Measurements from ENCODE around the gene CAMK4. TPM values are rescaled to one million over a fixed set of nuclear protein-coding genes. Genes with fewer than 3 reads are reported as not detected.
"Not testable (repeated sequence)": the region's sequence is repeated elsewhere in the genome, so short reads cannot be mapped to it uniquely, and the experiment has no call there.

The CAMK4 gene
- total and polyA plus RNA-seq, 4 donors = 0.08 to 0.90 (median 0.62) TPM; not detected in 1

DNA sequence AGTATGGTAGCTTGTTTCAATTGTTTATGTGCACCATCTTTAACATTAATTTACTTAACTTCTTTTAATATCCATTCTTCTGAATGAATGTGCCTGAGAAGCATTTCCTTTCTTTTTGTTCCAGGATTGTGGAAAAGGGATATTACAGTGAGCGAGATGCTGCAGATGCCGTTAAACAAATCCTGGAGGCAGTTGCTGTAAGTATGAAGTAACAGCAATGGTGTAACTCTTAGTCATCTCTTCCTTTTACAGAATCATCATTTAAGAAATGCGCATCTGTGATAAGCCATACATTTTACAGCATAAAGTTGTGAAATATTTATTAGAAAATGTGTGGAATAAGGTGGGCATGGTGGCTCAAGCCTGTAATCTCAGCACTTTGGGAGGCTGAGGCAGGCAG, 170.4 kb downstream of the CAMK4 start:
- Histone ChIP-seq H3K4me3 (ENCODE audit: low read length in 2 of 2) (no peak overlapping the region), H3K4me1 (ENCODE audit: control insufficient read depth in 1 of 2, insufficient read depth in 2 of 2, low read length in 2 of 2) (no peaks in the 10 kb centered on the region), H3K36me3 (ENCODE audit: control insufficient read depth in 1 of 2, insufficient read depth in 2 of 2, low read length in 1 of 2) (no peaks in the 10 kb centered on the region), H3K27ac (ENCODE audit: low read depth in 1 of 2, low read length in 2 of 2) (no peak overlapping the region), H3K9me3 (ENCODE audit: control insufficient read depth, low read length) (no peaks in the 10 kb centered on the region), H3K27me3 (ENCODE audit: control insufficient read depth in 1 of 2, insufficient read depth in 2 of 2, low read length in 1 of 2) (peaks cover 0 to 1% of the 10 kb centered on the region in 2 donors)
- intact Hi-C loops (cut with DNase I) = no loop called here
- DNase-seq (no peak), ATAC-seq (ENCODE audit: low FRiP score) (no peak)
- 92 to 93% methylated on average over 3 of the region's 3 CpGs for WGBS, 2 donors

DNA sequence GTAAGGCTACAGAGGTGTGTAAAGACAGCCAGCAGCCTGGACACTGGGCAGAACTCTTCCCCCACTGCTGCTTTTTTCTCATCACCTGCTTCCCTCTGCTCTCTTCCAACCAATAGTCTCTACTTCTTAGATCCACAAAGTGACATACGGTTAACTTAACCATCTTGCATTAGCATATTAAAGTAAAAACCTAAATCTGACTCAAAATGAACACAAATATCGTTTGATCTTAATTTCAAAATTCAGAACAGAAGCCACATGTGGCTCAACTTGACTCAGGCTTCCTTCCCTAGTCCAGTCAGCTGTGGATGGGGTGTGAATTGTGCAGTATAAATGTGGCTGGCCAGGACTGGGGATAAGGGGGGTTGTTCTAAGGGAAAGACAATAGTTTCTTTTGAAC, 173.8 kb downstream of the CAMK4 start:
- Histone ChIP-seq H3K27ac (ENCODE audit: low read depth in 1 of 2, low read length in 2 of 2) (no peak overlapping the region), H3K36me3 (ENCODE audit: control insufficient read depth in 1 of 2, insufficient read depth in 2 of 2, low read length in 1 of 2) (no peaks in the 10 kb centered on the region), H3K4me3 (ENCODE audit: low read length in 2 of 2) (no peak overlapping the region), H3K27me3 (ENCODE audit: control insufficient read depth in 1 of 2, insufficient read depth in 2 of 2, low read length in 1 of 2) (no peaks in the 10 kb centered on the region), H3K9me3 (ENCODE audit: control insufficient read depth, low read length) (no peaks in the 10 kb centered on the region), H3K4me1 (ENCODE audit: control insufficient read depth in 1 of 2, insufficient read depth in 2 of 2, low read length in 2 of 2) (no peaks in the 10 kb centered on the region)
- no peak for ATAC-seq (ENCODE audit: low FRiP score)
- WGBS, 2 donors = 91 to 99% methylated on average over 2 of the region's 2 CpGs
- intact Hi-C loops (cut with DNase I) = no loop called here
- no peak for DNase-seq

DNA sequence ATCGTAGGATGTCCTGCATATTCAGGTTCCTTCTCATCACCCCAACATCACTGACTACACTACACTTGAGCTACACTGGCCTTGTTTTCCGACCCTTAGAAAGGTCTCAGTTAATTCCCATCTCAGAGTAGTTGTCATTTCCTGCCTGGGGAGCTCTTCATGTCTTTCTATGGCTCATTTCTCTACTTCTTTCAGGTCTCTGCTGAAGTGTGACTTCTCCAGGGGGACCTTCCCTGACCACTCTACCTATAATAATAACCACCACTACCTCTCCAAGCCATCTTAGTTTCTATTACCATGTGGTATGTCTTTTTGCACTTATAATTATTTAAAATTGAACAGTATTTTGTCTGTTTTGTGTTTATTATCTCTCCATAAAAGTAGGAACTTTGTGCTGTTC, 174.9 kb downstream of the CAMK4 start:
- Histone ChIP-seq H3K9me3 (ENCODE audit: control insufficient read depth, low read length) (no peaks in the 10 kb centered on the region), H3K4me1 (ENCODE audit: control insufficient read depth in 1 of 2, insufficient read depth in 2 of 2, low read length in 2 of 2) (no peaks in the 10 kb centered on the region), H3K36me3 (ENCODE audit: control insufficient read depth in 1 of 2, insufficient read depth in 2 of 2, low read length in 1 of 2) (no peaks in the 10 kb centered on the region), H3K27ac (ENCODE audit: low read depth in 1 of 2, low read length in 2 of 2) (no peak overlapping the region), H3K27me3 (ENCODE audit: control insufficient read depth in 1 of 2, insufficient read depth in 2 of 2, low read length in 1 of 2) (no peaks in the 10 kb centered on the region), H3K4me3 (ENCODE audit: low read length in 2 of 2) (no peak overlapping the region)
- intact Hi-C loops (cut with DNase I) = no loop called here
- 37 to 40% methylated on average over 2 of the region's 2 CpGs for WGBS, 2 donors
- no peak for ATAC-seq (ENCODE audit: low FRiP score)
- no peak for DNase-seq

DNA sequence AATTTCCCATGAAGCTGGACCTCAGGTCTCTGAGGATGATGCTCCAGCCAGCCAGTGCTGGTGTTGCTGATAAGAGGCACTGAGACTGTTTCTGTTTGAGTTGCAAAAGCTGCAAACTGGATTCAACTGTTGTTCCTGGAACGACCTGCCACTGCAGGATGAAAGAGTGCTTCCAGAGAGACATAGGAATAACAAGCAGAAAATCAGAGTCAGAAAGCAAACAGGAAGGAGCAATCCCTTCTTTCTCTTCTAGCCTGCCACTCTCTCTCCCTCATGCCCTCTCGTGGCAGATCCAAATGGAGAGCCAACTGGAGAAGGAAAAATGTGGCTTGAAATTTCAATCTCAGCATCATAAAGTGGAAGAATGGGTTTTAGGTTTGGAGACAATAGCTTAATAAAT, 177.7 kb downstream of the CAMK4 start:
- no peak overlapping the region for H3K4me3 ChIP-seq (ENCODE audit: low read length in 2 of 2)
- H3K27ac ChIP-seq (ENCODE audit: low read depth in 1 of 2, low read length in 2 of 2) = no peak overlapping the region
- no peaks in the 10 kb centered on the region for H3K36me3 ChIP-seq (ENCODE audit: control insufficient read depth in 1 of 2, insufficient read depth in 2 of 2, low read length in 1 of 2)
- H3K9me3 ChIP-seq (ENCODE audit: control insufficient read depth, low read length) = no peaks in the 10 kb centered on the region
- H3K4me1 ChIP-seq (ENCODE audit: control insufficient read depth in 1 of 2, insufficient read depth in 2 of 2, low read length in 2 of 2) = no peaks in the 10 kb centered on the region
- intact Hi-C loops (cut with DNase I) = no loop called here
- DNase-seq (no peak), ATAC-seq (ENCODE audit: low FRiP score) (no peak)
- WGBS, 2 donors = 12% methylated on average over 2 of the region's 2 CpGs
- no peaks in the 10 kb centered on the region for H3K27me3 ChIP-seq (ENCODE audit: control insufficient read depth in 1 of 2, insufficient read depth in 2 of 2, low read length in 1 of 2)

DNA sequence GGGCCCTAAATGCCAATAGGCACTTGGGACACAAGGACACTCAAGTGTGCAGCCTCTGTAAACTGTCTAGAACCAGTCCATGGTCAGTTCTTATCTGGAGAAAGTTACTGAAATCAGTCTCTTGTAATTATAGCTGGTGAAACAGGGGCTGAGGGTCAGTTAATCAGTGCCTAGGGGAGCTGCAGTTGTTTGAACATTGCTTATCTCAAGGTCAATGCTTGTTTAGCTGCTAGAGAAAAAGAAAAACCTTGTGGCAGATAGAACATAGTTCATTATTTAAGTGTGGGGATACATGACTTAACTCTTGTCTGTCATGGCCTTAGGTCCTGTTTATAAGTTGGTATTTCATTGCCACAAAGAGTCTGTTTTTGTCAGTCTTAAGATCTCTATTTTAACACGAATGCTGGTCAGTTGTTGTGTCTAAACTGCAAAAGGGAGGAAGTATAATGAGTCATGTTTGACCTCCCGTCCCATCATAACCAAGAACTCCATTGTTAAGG, 180.1 kb downstream of the CAMK4 start:
- Histone ChIP-seq H3K4me1 (ENCODE audit: control insufficient read depth in 1 of 2, insufficient read depth in 2 of 2, low read length in 2 of 2) (no peaks in the 10 kb centered on the region), H3K27me3 (ENCODE audit: control insufficient read depth in 1 of 2, insufficient read depth in 2 of 2, low read length in 1 of 2) (no peaks in the 10 kb centered on the region), H3K27ac (ENCODE audit: low read depth in 1 of 2, low read length in 2 of 2) (no peak overlapping the region), H3K9me3 (ENCODE audit: control insufficient read depth, low read length) (no peaks in the 10 kb centered on the region), H3K4me3 (ENCODE audit: low read length in 2 of 2) (no peak overlapping the region), H3K36me3 (ENCODE audit: control insufficient read depth in 1 of 2, insufficient read depth in 2 of 2, low read length in 1 of 2) (no peaks in the 10 kb centered on the region)
- intact Hi-C loops (cut with DNase I) = no loop called here
- DNase-seq (no peak), ATAC-seq (ENCODE audit: low FRiP score) (no peak)
- 85 to 86% methylated on average over 2 of the region's 2 CpGs for WGBS, 2 donors

DNA sequence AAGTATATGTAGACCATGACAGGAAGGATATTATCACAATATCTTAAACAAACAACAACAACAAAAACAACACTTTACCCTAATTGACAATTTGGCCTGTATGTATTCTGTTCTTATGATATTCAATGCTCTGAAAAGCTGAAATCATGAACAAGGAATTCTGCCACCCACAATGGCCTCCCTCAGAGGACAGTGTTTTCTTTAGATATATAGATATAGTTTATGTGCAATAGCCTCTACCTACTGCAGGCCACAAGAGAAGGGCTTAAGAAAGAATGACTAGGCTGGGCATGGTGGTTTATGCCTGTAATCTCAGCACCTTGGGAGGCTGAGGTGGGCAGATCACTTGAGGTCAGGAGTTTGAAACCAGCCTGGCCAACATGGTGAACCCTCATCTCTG, 183.4 kb downstream of the CAMK4 start:
- no peak overlapping the region for H3K27ac ChIP-seq (ENCODE audit: low read depth in 1 of 2, low read length in 2 of 2)
- no peaks in the 10 kb centered on the region for H3K27me3 ChIP-seq (ENCODE audit: control insufficient read depth in 1 of 2, insufficient read depth in 2 of 2, low read length in 1 of 2)
- no peak overlapping the region for H3K4me3 ChIP-seq (ENCODE audit: low read length in 2 of 2)
- H3K4me1 ChIP-seq (ENCODE audit: control insufficient read depth in 1 of 2, insufficient read depth in 2 of 2, low read length in 2 of 2) = no peaks in the 10 kb centered on the region
- DNase-seq (no peak), ATAC-seq (ENCODE audit: low FRiP score) (no peak)
- no peaks in the 10 kb centered on the region for H3K9me3 ChIP-seq (ENCODE audit: control insufficient read depth, low read length)
- intact Hi-C loops (cut with DNase I) = no loop called here
- H3K36me3 ChIP-seq (ENCODE audit: control insufficient read depth in 1 of 2, insufficient read depth in 2 of 2, low read length in 1 of 2) = no peaks in the 10 kb centered on the region

DNA sequence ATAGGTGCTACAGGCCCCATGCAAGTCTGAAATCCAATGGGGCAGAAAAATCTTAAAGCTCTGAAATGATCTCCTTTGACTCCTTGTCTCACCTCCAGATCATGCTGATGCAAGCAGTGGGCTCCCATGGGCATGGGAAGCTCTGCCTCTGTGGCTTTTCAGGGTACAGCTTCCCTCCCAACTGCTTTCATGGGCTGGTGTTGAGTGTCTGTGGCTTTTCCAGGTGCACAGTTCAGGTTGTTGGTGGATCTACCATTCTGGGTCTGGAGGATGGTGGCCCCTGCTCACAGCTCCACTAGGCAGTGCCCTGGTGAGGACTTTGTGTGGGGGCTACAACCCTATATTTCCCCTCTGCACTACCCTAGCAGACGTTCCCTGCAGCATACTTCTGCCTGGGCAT, 184.6 kb downstream of the CAMK4 start:
- H3K27ac ChIP-seq (ENCODE audit: low read depth in 1 of 2, low read length in 2 of 2) = no peak overlapping the region
- ATAC-seq (ENCODE audit: low FRiP score) (no peak), DNase-seq (no peak)
- no peaks in the 10 kb centered on the region for H3K36me3 ChIP-seq (ENCODE audit: control insufficient read depth in 1 of 2, insufficient read depth in 2 of 2, low read length in 1 of 2)
- no peaks in the 10 kb centered on the region for H3K4me1 ChIP-seq (ENCODE audit: control insufficient read depth in 1 of 2, insufficient read depth in 2 of 2, low read length in 2 of 2)
- H3K9me3 ChIP-seq (ENCODE audit: control insufficient read depth, low read length) = no peaks in the 10 kb centered on the region
- H3K4me3 ChIP-seq (ENCODE audit: low read length in 2 of 2) = no peak overlapping the region
- no peaks in the 10 kb centered on the region for H3K27me3 ChIP-seq (ENCODE audit: control insufficient read depth in 1 of 2, insufficient read depth in 2 of 2, low read length in 1 of 2)
- WGBS, 2 donors = 90 to 96% methylated on average over 1 of the region's 1 CpG
- intact Hi-C loops (cut with DNase I) = no loop called here

DNA sequence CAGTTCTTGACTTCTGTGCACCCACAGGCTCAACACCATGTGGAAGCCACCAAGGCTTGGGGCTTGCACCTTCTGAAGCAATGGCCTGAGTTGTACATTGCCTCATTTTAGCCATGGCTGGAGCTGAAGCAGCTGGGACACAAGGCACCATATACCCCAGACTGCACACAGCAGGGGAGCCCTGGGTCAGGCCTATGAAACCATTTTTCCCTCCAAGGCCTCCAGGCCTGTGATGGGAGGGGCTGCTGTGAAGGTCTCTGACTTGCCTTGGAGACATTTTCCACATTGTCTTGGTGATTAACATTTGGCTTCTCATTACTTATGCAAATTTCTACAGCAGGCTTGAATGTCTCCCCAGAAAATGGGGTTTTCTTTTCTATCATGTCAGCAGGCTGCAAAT, 185.1 kb downstream of the CAMK4 start:
- not testable (repeated sequence) for ATAC-seq (ENCODE audit: low FRiP score); H3K27ac ChIP-seq (ENCODE audit: low read depth in 1 of 2, low read length in 2 of 2); DNase-seq

DNA sequence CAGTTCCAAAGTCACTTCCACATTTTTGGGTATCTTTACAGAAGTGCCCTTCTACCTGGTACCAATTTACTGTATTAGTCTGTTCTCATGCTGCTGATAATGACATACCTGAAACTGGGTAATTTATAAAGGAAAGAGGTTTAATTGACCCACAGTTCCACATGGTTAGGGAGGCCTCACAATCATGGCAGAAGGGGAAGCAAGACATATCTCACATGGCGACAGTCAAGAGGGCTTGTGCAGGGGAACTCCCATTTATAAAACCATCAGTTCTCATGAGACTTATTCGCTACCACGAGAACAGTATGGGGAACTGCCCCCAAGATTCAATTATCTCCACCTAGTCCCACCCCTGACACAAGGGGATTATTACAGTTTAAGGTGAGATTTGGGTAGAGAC, 185.9 kb downstream of the CAMK4 start:
- ATAC-seq (ENCODE audit: low FRiP score); H3K27me3 ChIP-seq (ENCODE audit: control insufficient read depth in 1 of 2, insufficient read depth in 2 of 2, low read length in 1 of 2); H3K27ac ChIP-seq (ENCODE audit: low read depth in 1 of 2, low read length in 2 of 2); H3K9me3 ChIP-seq (ENCODE audit: control insufficient read depth, low read length); intact Hi-C loops (cut with DNase I); H3K4me3 ChIP-seq (ENCODE audit: low read length in 2 of 2); H3K4me1 ChIP-seq (ENCODE audit: control insufficient read depth in 1 of 2, insufficient read depth in 2 of 2, low read length in 2 of 2); DNase-seq; H3K36me3 ChIP-seq (ENCODE audit: control insufficient read depth in 1 of 2, insufficient read depth in 2 of 2, low read length in 1 of 2): not testable (repeated sequence)
- WGBS, 2 donors = 94 to 95% methylated on average over 3 of the region's 3 CpGs

More for the DNA sequence above, 185.1 kb downstream of the CAMK4 start:
- intact Hi-C loops (cut with DNase I); H3K27me3 ChIP-seq (ENCODE audit: control insufficient read depth in 1 of 2, insufficient read depth in 2 of 2, low read length in 1 of 2); H3K9me3 ChIP-seq (ENCODE audit: control insufficient read depth, low read length); H3K4me1 ChIP-seq (ENCODE audit: control insufficient read depth in 1 of 2, insufficient read depth in 2 of 2, low read length in 2 of 2); H3K36me3 ChIP-seq (ENCODE audit: control insufficient read depth in 1 of 2, insufficient read depth in 2 of 2, low read length in 1 of 2); H3K4me3 ChIP-seq (ENCODE audit: low read length in 2 of 2): not testable (repeated sequence)

Measured in aorta (tissue), 5 donors.